Left lobe of liver (tissue), 2 donors: ENCODE results near the gene MUC16. TPM values are rescaled to one million over a fixed set of nuclear protein-coding genes. Genes with fewer than 3 reads are reported as not detected.
A peak's percentile ranks its signal among the peaks of the same experiment; 100 is the strongest.

Experiments used
- ATAC-seq: fragments of 200-7000 bp; cut with Tn5 transposase; one replicate; pipeline ENCODE4 v1.9.1; 2020; ENCODE audit warnings: mild to moderate bottlenecking, moderate library complexity
- DNase-seq: peaks from one replicate; pipeline ENCODE4 v3.0.0-alpha.2; 2020; ENCODE audit warnings: low spot score
- total RNA-seq: library from RNA; stranded (reverse); gene quantifications from one replicate; pipeline ENCODE4 v1.2.1, GENCODE V29; 2021
- donor health status: DM: no; HTN: no; CAD: no; lungs with moderate emphysema.
- donor health status: DM: no; HTN: yes; CAD: no.

MUC16 gene
- total RNA-seq, 1 donor from 2014 or later: not detected

DNA sequence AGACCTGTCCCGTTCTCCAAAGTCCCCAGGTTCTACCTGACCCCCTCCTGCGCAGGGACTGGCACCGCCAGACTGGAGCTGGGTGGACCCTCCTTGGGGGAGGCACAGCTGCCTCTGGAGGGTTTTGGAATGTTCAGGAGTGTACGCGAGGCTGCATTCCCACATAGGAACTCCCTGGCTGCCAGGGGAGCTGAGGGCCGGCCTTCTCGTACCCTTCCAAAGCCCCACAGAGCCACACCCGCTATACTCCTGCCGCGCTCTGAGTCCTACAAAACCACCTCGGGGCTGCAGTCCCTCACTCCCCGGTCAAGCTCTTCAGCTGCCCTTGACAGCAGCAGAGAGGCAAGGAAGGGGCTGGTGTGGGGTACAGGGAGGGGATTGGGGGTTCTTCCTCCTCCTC lies 484 bp upstream of the MUC16 start:
- ATAC-seq: no peak
- DNase-seq: no peak

DNA sequence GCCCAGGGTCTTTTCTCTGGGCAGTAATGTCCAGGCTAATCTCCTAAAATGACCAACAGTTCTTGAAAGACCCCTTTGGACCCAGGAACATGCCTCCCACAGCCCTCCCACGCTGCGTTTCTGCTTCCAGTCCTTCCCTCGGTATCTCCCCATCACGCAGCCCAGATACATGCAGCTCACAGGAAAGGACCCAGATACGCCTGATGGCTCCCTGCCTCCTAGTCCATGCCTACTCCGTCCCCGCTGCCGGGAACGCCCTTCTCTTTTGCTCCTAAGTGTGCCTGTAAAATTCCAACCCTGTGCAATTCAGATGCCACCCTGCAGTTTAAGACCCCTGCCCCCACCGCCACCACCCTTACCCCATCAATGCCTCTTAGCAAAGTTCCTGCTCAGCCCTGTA lies 778 bp downstream of the MUC16 start:
- ATAC-seq (no peak), DNase-seq (no peak)

DNA sequence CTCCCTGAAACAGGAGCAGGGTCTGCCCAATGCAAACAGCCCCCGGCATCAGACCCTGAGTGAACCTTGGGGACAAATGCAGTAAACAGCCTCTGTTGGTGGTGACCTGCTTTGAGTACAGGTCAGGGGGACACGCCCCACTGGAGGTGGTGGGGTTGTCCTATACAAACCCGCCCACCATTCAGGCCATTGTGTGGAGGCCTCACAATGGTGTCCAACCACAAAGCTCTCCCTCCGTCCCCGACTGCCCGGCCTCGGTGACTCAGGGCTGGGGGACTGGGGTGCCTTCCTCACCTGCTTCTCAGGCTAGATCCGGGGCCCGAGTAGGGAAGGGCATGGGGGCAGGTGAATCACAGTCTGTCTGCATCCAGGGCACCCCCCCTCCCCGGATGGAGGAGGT lies 1.5 kb downstream of the MUC16 start:
- no peak for DNase-seq
- ATAC-seq: no peak

DNA sequence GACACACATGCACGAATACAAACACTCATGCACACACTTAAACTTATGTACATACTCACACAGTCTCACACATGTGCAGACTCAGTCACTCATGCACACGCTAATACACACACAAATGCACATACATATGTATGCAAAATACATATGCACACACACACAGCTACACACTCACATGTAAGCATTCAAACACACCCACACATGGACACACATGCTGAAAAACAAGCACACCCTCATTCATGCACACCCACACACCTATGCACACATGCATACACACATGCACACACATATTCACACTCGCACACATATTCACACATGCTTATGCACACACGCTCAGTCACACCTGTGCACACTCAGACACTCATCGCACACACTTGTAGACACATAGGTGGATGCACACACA lies 9.3 kb downstream of the MUC16 start:
- no peak for ATAC-seq
- DNase-seq: no peak

DNA sequence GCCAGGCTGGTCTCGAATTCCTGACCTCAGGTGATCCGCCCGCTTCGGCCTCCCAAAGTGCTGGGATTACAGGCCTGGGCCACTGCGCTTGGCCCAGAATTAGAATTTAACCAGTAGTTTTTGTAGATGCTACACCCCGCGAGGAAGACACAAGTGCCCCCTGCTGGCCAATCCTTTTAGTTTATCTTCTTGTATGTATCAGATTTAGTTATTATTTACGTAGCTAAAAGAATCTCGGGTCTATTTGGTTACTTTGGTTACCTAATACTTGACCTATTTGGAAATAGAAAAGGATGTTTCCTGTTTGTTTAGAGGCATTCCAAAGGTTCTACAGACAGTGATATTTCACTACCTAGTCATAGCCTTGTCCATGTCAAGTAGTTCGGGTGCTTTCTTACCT lies 22.0 kb downstream of the MUC16 start:
- DNase-seq (no peak), ATAC-seq (no peak)

DNA sequence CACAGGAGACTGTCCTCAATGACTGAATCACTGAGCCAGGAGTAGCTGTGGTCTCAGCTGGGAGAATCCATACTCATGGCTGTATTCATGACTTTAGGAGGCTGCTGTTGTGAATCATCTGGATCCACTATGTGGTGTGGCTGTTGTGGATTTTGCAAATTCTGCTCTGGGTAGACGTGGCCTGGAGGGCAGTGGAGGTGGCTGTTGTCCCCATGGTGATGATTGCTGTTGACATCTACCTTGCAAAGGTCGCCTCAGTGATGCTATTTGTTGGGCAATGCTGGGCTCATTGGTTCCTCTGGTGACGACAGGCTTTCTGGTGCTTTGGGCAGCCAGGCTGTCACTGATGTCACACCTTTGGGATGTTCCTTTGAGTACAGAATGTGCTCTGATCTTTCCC lies 23.9 kb downstream of the MUC16 start:
- DNase-seq (no peak), ATAC-seq (no peak)

DNA sequence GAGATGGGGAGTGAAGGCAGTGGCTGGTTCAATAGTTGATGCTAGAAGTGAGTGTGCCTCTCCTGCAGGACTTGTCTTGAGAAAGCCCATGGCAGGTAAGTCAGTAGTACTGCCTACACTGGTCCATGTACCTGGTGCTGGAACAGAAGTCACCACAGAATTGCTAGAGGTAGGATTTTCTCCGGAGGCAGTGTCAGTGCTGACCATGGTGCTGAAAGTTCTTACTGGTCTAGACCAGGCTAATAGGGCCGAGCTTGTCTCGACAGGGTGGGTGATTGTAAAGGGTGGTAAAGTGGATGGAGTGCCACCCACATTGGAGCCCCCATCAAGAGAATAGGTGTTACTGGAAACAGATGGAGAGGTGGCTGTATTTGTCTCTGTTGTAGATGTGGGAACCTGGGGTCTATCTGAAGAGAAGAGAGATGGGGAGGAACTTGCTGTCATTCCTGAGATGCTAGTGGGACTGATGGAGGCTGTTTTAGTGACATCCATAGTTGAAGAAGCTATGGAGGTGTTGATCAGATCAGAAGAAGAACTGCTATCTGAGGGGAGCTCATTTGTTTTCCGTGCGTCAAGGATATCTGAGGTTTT lies 36.6 kb downstream of the MUC16 start:
- ATAC-seq: peak; percentile 39
- no peak for DNase-seq

DNA sequence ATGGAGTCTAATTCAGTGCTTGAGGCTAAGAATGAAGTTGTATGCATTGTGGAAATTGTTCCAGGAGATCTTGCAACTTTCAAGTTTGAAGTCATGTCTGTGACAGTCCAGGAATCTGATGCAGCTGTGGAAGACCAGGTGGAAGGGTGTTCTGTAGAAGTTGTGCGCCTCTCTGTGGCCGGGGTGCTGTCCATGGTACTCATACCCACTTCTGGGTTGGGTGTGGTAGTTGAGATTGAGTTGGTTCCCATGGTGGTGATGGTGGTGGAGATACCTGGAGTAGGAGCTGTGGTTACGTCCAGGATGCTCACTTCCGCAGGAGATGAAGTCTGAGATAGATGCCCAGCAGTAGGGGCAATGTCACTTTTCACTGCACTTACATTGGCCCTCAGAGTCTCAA lies 44.3 kb downstream of the MUC16 start:
- ATAC-seq: no peak
- DNase-seq: no peak

Other genes with a start within 250 kb of the MUC16 start
- gene ZNF558, start 178.1 kb downstream of the MUC16 start, total RNA-seq: 10.4 TPM
- gene MBD3L1, start 178.0 kb downstream of the MUC16 start, total RNA-seq: not detected
- not detected for gene OR1M1, start 76.7 kb upstream of the MUC16 start, total RNA-seq
- gene OR7G2, start 97.1 kb upstream of the MUC16 start, total RNA-seq: not detected
- not detected for gene OR7G1, start 105.4 kb upstream of the MUC16 start, total RNA-seq
- not detected for gene OR7G3, start 116.5 kb upstream of the MUC16 start, total RNA-seq
- 10.3 TPM for gene ZNF317, start 130.0 kb upstream of the MUC16 start, total RNA-seq
- gene OR7D2, start 168.6 kb upstream of the MUC16 start, total RNA-seq: not detected
- gene OR7D4, start 209.2 kb upstream of the MUC16 start, total RNA-seq: not detected
- gene OR7E24, start 240.5 kb upstream of the MUC16 start, total RNA-seq: not detected